D721Med (cell line): ENCODE data around the gene SUFU.

Experiments used
- DNase-seq: peaks from one replicate; pipeline ENCODE4 v3.0.0; 2011; ENCODE audit warnings: low spot score; ENCODE audit not compliant: insufficient read length
- FAIRE-seq: peaks from 2 replicates; lab custom pipeline; 2011; peaks lifted over from hg19 to GRCh38; lab: Jason Lieb, UNC
- TF ChIP-seq, protein P1 (sequence below): IDR thresholded peaks from 2 replicates; pipeline ENCODE4 v1.5.1; 2012; ENCODE audit warnings: mild to moderate bottlenecking, control low read depth; ENCODE audit not compliant: insufficient read depth; ENCODE audit errors: missing control alignments

SUFU gene

GRCh38 chr10:102549549-102549948 lies 45.8 kb downstream of the SUFU start:
- DNase-seq (no peak), FAIRE-seq (no peak)
- TF ChIP-seq, protein P1, sequence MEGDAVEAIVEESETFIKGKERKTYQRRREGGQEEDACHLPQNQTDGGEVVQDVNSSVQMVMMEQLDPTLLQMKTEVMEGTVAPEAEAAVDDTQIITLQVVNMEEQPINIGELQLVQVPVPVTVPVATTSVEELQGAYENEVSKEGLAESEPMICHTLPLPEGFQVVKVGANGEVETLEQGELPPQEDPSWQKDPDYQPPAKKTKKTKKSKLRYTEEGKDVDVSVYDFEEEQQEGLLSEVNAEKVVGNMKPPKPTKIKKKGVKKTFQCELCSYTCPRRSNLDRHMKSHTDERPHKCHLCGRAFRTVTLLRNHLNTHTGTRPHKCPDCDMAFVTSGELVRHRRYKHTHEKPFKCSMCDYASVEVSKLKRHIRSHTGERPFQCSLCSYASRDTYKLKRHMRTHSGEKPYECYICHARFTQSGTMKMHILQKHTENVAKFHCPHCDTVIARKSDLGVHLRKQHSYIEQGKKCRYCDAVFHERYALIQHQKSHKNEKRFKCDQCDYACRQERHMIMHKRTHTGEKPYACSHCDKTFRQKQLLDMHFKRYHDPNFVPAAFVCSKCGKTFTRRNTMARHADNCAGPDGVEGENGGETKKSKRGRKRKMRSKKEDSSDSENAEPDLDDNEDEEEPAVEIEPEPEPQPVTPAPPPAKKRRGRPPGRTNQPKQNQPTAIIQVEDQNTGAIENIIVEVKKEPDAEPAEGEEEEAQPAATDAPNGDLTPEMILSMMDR: no peak

DNA sequence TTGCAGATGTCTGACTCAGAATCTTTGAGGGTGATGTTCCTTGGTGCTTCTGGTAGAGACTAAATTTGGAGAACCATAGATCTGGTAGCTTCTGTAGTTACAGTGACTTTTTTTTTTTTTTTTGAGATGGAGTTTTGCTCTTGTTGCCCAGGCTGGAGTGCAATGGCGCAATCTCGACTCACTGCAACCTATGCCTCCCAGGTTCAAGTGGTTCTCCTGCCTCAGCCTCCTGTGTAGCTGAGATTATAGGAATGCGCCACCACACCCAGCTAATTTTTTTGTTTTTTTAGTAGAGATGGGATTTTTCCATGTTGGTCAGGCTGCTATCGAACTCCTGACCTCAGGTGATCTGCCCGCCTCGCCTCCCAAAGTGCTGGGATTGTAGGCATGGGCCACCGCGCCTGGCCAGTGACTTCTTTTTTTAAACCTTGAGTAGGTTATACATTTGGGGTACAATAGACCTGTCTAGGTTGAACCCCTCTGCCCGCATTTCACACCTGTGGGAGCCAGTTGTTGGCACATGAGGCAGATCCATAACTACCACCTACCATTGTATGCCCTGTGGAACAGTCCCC lies 47.0 kb downstream of the SUFU start:
- TF ChIP-seq, protein P1: no peak
- no peak for FAIRE-seq
- DNase-seq: no peak

DNA sequence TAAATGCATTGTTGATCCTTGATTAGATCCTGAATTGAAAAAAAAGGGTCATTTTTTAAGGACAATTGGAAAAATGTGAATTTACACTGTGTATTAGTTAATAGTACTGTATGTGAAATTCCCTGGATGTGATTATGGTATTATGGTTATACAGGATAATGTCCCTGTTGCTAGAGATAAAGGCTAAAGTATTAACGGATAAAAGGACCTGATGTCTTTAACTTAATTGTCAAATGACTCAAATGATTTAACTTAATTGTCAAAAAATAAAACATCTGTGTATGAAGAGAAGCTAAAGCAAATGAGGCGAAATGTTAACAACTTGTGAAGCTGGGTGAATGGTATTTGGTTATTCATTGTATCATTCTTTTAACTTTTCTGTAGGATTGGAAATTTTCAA lies 48.8 kb downstream of the SUFU start:
- DNase-seq: peak; percentile 65
- peak; percentile 61 for FAIRE-seq
- TF ChIP-seq, protein P1: no peak

DNA sequence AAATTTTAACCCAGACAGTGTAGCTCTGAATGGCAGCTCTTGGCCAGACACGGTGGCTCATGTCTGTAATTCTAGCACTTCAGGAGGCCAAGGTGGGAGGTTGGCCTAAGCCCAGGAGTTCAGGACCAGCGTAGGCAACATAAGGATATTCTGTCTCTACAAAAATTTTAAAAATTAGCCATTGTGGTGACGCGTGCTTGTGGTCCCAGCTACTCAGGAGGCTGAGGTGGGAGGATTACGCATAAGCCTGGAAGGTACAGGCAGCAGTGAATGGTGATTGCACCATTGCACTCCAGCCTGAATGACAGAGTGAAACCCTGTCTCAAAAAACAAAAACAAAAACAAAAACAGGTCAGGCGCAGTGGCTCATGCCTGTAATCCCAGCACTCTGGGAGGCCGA lies 50.0 kb downstream of the SUFU start:
- no peak for FAIRE-seq
- DNase-seq: no peak
- TF ChIP-seq, protein P1: no peak

- DNase-seq (no peak), FAIRE-seq (no peak)
- TF ChIP-seq, protein P1: no peak
Observed at GRCh38 chr10:102554531-102554930, 50.8 kb downstream of the SUFU start.

DNA sequence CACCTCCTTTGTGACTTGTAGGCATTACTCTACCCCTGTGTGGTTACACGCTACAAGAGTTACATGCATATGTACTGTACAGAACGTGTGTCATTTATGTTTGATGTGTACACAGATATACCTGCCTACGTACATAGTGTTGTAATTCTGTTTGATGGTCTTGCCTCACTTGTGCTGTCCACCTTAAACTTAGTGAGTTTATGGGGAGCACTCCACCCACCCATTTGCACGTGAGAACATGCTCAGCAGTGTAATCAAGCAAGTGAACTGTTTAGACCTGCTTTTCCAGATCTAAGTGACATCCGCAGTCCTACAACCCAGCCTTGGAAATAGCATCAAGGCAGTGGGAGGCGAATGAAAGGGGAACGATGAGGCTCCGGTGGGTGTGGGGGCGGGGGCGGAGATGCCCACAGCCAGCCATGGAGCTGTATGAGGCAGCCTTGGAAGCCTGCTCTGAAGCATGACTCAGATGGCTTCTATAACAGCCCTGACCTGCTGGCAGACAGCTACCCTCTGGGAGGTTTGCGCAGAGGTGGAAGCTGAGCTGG lies 52.1 kb downstream of the SUFU start:
- DNase-seq: no peak
- TF ChIP-seq, protein P1: no peak
- no peak for FAIRE-seq

DNA sequence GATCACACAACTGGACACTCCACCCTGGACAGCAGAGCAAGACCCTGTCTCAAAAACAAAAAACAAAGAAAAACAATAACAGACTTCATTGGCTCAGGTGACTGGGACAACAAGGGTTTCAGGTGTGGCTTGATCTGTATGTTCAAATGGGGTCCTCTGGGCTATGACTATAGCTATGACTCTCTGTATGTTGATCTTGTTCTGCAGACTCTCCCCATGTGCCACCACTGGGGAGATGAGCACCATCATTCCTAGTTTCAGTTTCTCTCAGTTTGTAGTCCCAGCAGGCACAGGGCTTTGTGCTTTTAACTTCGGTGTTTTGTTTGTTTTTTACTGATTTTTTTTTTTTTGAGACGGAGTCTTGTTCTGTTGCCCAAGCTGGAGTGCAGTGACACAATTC lies 53.8 kb downstream of the SUFU start:
- FAIRE-seq: no peak
- TF ChIP-seq, protein P1: no peak
- DNase-seq: no peak
